Fibroblast of lung (primary cell): ENCODE data around the gene MEX3A. TPM values are rescaled to one million over a fixed set of nuclear protein-coding genes. Genes with fewer than 3 reads are reported as not detected.

ENCODE experiments used
- DNase-seq, 2 donors: peaks; one replicate each; pipeline versions ENCODE4 v3.0.0 to v3.0.0-alpha.2; 2010; ENCODE audit warnings: low read depth in 2 of 2
- H2AFZ ChIP-seq: 2 replicates; pipeline ENCODE4 v1.5.1; 2012; ENCODE audit warnings: low read length, control low read depth, inconsistent platforms
- H3K27ac ChIP-seq: 2 replicates; pipeline ENCODE4 v1.5.1; 2011; ENCODE audit warnings: low read length, control low read depth; ENCODE audit not compliant: insufficient read depth
- H3K27me3 ChIP-seq: 2 replicates; pipeline ENCODE4 v1.5.1; 2011; ENCODE audit warnings: mild to moderate bottlenecking, low read length; ENCODE audit not compliant: control insufficient read depth, insufficient read depth
- H3K36me3 ChIP-seq: 2 replicates; pipeline ENCODE4 v1.5.1; 2011; ENCODE audit warnings: low read length; ENCODE audit not compliant: control insufficient read depth, insufficient read depth
- H3K4me1 ChIP-seq: 2 replicates; pipeline ENCODE4 v1.5.1; 2011; ENCODE audit warnings: low read length; ENCODE audit not compliant: control insufficient read depth, insufficient read depth; ENCODE audit errors: extremely low read depth
- H3K4me2 ChIP-seq: 2 replicates; pipeline ENCODE4 v1.5.1; 2011; ENCODE audit warnings: low read length, control low read depth; ENCODE audit not compliant: insufficient read depth; ENCODE audit errors: extremely low read depth
- H3K4me3 ChIP-seq, 4 experiments: fragments of 200-600 bp in 1 of 4; sonication (generic) in 1 of 4; replicated peaks in 1 of 4; 2 replicates each; pipeline ENCODE4 v1.5.1; 2011 to 2016; ENCODE audit warnings: low read length in 4 of 4, low read depth in 3 of 4, mild to moderate bottlenecking in 3 of 4, control low read depth in 2 of 4, inconsistent platforms in 1 of 4, mixed read lengths in 1 of 4; ENCODE audit not compliant: insufficient read depth in 1 of 4; ENCODE audit errors: control extremely low read depth in 1 of 4
- H3K79me2 ChIP-seq: 2 replicates; pipeline ENCODE4 v1.5.1; 2012; ENCODE audit warnings: mild to moderate bottlenecking, low read length, inconsistent platforms; ENCODE audit not compliant: control insufficient read depth, insufficient read depth
- H3K9ac ChIP-seq: 2 replicates; pipeline ENCODE4 v1.5.1; 2011; ENCODE audit warnings: mild to moderate bottlenecking, low read length, control low read depth; ENCODE audit not compliant: insufficient read depth
- H3K9me3 ChIP-seq: 2 replicates; pipeline ENCODE4 v1.5.1; 2012; ENCODE audit warnings: low read depth, low read length; ENCODE audit not compliant: control insufficient read depth, insufficient read depth
- H4K20me1 ChIP-seq: 2 replicates; pipeline ENCODE4 v1.5.1; 2011; ENCODE audit warnings: low read length; ENCODE audit not compliant: control insufficient read depth, insufficient read depth; ENCODE audit errors: extremely low read depth
- CTCF ChIP-seq, 2 donors: IDR thresholded peaks in 1 of 2; conservative IDR thresholded peaks in 1 of 2; 1 replicate in 1 of 2; 2 replicates in 1 of 2; pipeline ENCODE4 v1.5.1; 2011 to 2012; ENCODE audit warnings: low read length in 2 of 2, control low read depth in 1 of 2, inconsistent platforms in 1 of 2, low read depth in 1 of 2, mild to moderate bottlenecking in 1 of 2
- EZH2 ChIP-seq: IDR thresholded peaks from 2 replicates; pipeline ENCODE4 v1.5.1; 2012; ENCODE audit warnings: low read length, control low read depth, mild to moderate bottlenecking; ENCODE audit errors: missing control alignments
- polyA plus RNA-seq, 2 donors: library from polyadenylated mRNA; depleted of rRNA in 1 of 2; stranded (reverse) in 1 of 2; unstranded in 1 of 2; fragments of >200 nt; gene quantifications; 2 replicates each; pipeline ENCODE4 v1.2.1, GENCODE V29; 2011 to 2012; ENCODE audit warnings: missing spikeins in 1 of 2
- total RNA-seq: library from RNA; depleted of rRNA; stranded (reverse); fragments of >200 nt; gene quantifications from 2 replicates; pipeline ENCODE4 v1.2.1, GENCODE V29; 2014

MEX3A gene
- total and polyA plus RNA-seq, 2 donors (not counting 1 experiment from before 2014, with no cell fraction given), result 0.96 to 1.7 TPM

GRCh38 chr1:156123356-156124196 is 41.3 kb upstream of the MEX3A start:
- peak overlapping the region; percentile 60 for H3K9ac ChIP-seq
- H3K79me2 ChIP-seq, result peaks cover 94% of the 10 kb centered on the region
- no peaks in the 10 kb centered on the region for H3K9me3 ChIP-seq
- H3K27ac ChIP-seq, result peak overlapping the region; percentile 99
- no peaks in the 10 kb centered on the region for H4K20me1 ChIP-seq
- H3K27me3 ChIP-seq, result no peaks in the 10 kb centered on the region
- H3K4me2 ChIP-seq, result peak overlapping the region; percentile 85
- H3K36me3 ChIP-seq, result peaks cover 13% of the 10 kb centered on the region
- H3K4me3 ChIP-seq, result peak overlapping the region; percentile 24 to 100 (median 36)
- TF ChIP-seq EZH2 (no peak), CTCF (conservative IDR thresholded peaks at IDR 0.05 in 1 of 2, IDR thresholded peaks at IDR 0.05 in 1 of 2; ENCODE audit: low read depth in 1 of 2, low read length in 2 of 2) (peak; percentile 30 to 35)
- H2AFZ ChIP-seq, result no peak overlapping the region
- DNase-seq, result peak; percentile 97 to 98
- H3K4me1 ChIP-seq, result peaks cover 47% of the 10 kb centered on the region

DNA sequence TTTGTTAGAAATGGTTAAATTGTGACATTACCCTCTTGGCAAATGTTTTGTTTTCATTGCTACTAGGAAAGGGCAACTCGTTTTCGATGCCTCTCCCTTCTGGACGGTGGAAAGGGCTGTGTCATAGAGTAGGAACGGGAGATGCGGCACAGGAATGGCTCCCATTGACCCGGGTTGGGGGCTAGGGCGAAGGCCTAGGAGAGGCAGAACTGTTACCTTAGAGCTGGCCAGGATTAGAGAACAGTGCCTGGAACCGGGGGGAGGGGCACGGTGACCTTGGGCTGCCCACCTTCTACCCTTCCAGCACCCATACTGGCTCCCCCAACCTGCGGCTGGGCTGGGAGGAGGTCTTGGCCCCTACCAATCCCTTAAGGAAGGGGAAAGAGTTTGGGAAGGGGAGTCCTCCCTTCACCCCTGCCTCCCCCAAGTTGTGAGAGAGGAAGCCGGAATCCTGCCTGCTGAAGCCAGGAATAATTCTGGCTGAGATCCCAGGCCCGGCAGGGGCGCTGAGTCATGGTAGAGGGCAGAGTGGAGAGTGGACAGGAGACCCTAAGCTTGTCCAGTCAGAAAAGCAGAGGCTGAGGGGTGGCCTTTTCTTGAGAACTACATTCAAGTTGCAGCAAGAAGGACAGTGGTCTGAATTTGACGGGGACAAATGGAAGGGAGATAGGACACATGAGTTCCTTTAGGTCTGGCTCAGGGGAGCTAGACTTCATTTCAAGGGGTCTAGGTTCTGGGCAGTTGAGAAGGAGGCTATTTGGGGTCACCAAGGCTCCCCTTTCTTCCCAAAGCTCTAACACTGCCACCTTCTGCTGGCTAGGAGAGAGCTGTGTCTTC is 40.5 kb upstream of the MEX3A start:
- H3K79me2 ChIP-seq, result peaks cover 94% of the 10 kb centered on the region
- no peaks in the 10 kb centered on the region for H3K9me3 ChIP-seq
- peak overlapping the region; percentile 24 to 100 (median 36) for H3K4me3 ChIP-seq
- peak overlapping the region; percentile 99 for H3K27ac ChIP-seq
- H3K4me1 ChIP-seq, result peaks cover 39% of the 10 kb centered on the region
- TF ChIP-seq EZH2, result no peak
- TF ChIP-seq CTCF (conservative IDR thresholded peaks at IDR 0.05 in 1 of 2, IDR thresholded peaks at IDR 0.05 in 1 of 2; ENCODE audit: low read depth in 1 of 2, low read length in 2 of 2), result no peak
- no peak overlapping the region for H2AFZ ChIP-seq
- peak overlapping the region; percentile 60 for H3K9ac ChIP-seq
- H3K4me2 ChIP-seq, result peak overlapping the region; percentile 85
- peak; percentile 90 to 94 for DNase-seq
- no peaks in the 10 kb centered on the region for H4K20me1 ChIP-seq
- no peaks in the 10 kb centered on the region for H3K27me3 ChIP-seq
- H3K36me3 ChIP-seq, result peaks cover 8% of the 10 kb centered on the region

DNA sequence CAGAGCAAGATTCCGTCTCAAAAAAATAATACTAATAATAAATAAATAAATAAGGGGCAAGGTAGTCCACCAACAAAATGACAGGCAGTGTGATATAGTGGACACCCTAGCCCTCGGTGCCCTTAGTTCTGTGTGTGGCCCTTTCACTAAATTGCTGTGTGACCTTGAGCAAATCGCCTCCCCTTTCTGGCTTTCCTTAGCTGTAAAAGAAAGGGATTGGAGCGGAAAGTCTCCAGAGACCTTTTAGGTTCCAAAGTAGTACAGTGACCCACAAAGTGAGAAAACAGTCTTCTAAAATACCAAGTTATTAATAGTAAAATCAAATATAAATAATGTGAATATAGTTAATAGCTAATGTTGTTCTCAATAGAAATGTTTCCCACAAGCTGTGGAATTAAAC is 39.8 kb upstream of the MEX3A start:
- Histone ChIP-seq H3K4me1 (peaks cover 38% of the 10 kb centered on the region), H2AFZ (no peak overlapping the region), H4K20me1 (no peaks in the 10 kb centered on the region), H3K36me3 (peaks cover 8% of the 10 kb centered on the region), H3K9me3 (no peaks in the 10 kb centered on the region), H3K4me3 (peak overlapping the region; percentile 18 to 100 (median 36)), H3K79me2 (peaks cover 94% of the 10 kb centered on the region), H3K4me2 (peak overlapping the region; percentile 85), H3K27ac (peak overlapping the region; percentile 99), H3K9ac (peak overlapping the region; percentile 41), H3K27me3 (no peaks in the 10 kb centered on the region)
- no peak for DNase-seq
- TF ChIP-seq CTCF (conservative IDR thresholded peaks at IDR 0.05 in 1 of 2, IDR thresholded peaks at IDR 0.05 in 1 of 2; ENCODE audit: low read depth in 1 of 2, low read length in 2 of 2), result no peak
- TF ChIP-seq EZH2, result no peak
